Sciatic nerve (tissue), 2 donors: Measurements from ENCODE around the gene EGFLAM. TPM values are rescaled to one million over a fixed set of nuclear protein-coding genes. Genes with fewer than 3 reads are reported as not detected.

Experiments
- ATAC-seq: fragments of 200-7000 bp; cut with Tn5 transposase; one replicate; pipeline ENCODE4 v1.9.1; 2020; ENCODE audit warnings: mild to moderate bottlenecking, moderate library complexity
- DNase-seq: peaks from one replicate; pipeline ENCODE4 v3.0.0-alpha.2; 2020; ENCODE audit warnings: low spot score
- intact Hi-C: fragments of 100-400 bp; cut with DNase I; formaldehyde crosslinking; loops from one replicate; pipeline ENCODE4 v1.14.2; 2022
- total RNA-seq: library from RNA; stranded (reverse); fragmentation: NEBNext Ultra II Directional; extraction: Animal tissue kit (Norgen Biotek cat#: 25700); gene quantifications from one replicate; pipeline ENCODE4 v1.2.1, GENCODE V29; 2021
- donor health status: DM: no; HTN: no; CAD: no.
- donor health status: DM: no; HTN: no; CAD: no.

The EGFLAM gene
- total RNA-seq, result 48.2 TPM

- intact Hi-C loops, result no loop called here
- DNase-seq (peak; percentile 69), ATAC-seq (peak; percentile 73)
These were observed at the start of gene EGFLAM for GRCh38 chr5:38258319-38259061. TSS of gene EGFLAM (plus strand) at chr5:38258559. CDS start at chr5:38258755, 196 bp downstream.

GRCh38 chr5:38208782-38209378 is 49.5 kb upstream of the EGFLAM start:
- DNase-seq, result no peak
- intact Hi-C loops, result no loop called here
- peak; percentile 65 for ATAC-seq

- intact Hi-C loops, result no loop called here
- no peak for ATAC-seq
- no peak for DNase-seq
These were observed 47.5 kb upstream of the EGFLAM start for GRCh38 chr5:38210676-38211353.

GRCh38 chr5:38211354-38211710 is 47.0 kb upstream of the EGFLAM start:
- intact Hi-C loops, result no loop called here
- ATAC-seq (no peak), DNase-seq (no peak)

- intact Hi-C loops, result no loop called here
- DNase-seq, result no peak
- no peak for ATAC-seq
These were observed 46.1 kb upstream of the EGFLAM start for GRCh38 chr5:38212307-38212706.

- ATAC-seq, result no peak
- intact Hi-C loops, result no loop called here
These were observed 32.3 kb upstream of the EGFLAM start for GRCh38 chr5:38226091-38226490.

GRCh38 chr5:38228914-38229313 is 29.4 kb upstream of the EGFLAM start:
- no peak for DNase-seq
- intact Hi-C loops, result no loop called here
- ATAC-seq, result no peak

More at GRCh38 chr5:38226091-38226490, 32.3 kb upstream of the EGFLAM start:
- DNase-seq, result no peak

GRCh38 chr5:38234737-38235136 is 23.6 kb upstream of the EGFLAM start:
- DNase-seq (no peak), ATAC-seq (no peak)
- intact Hi-C loops, result no loop called here

- ATAC-seq (no peak), DNase-seq (no peak)
- intact Hi-C loops, result no loop called here
These were observed 20.7 kb upstream of the EGFLAM start for GRCh38 chr5:38237681-38238080.

- DNase-seq (no peak), ATAC-seq (peak; percentile 65)
- intact Hi-C loops, result no loop called here
These were observed 18.1 kb upstream of the EGFLAM start for GRCh38 chr5:38240212-38240611.

- intact Hi-C loops, result no loop called here
- no peak for DNase-seq
- no peak for ATAC-seq
These were observed 16.7 kb upstream of the EGFLAM start for GRCh38 chr5:38241655-38242054.

- DNase-seq, result no peak
- intact Hi-C loops, result no loop called here
- ATAC-seq, result no peak
These were observed 13.1 kb upstream of the EGFLAM start for GRCh38 chr5:38245307-38245706.

- ATAC-seq (no peak), DNase-seq (no peak)
- intact Hi-C loops, result no loop called here
These were observed 9.1 kb upstream of the EGFLAM start for GRCh38 chr5:38249301-38249700.

GRCh38 chr5:38249812-38250211 is 8.5 kb upstream of the EGFLAM start:
- ATAC-seq (no peak), DNase-seq (no peak)
- intact Hi-C loops, result no loop called here

- intact Hi-C loops, result no loop called here
- ATAC-seq (no peak), DNase-seq (no peak)
These were observed 7.5 kb upstream of the EGFLAM start for GRCh38 chr5:38250763-38251448.

- intact Hi-C loops, result no loop called here
- ATAC-seq (no peak), DNase-seq (no peak)
These were observed 4.6 kb upstream of the EGFLAM start for GRCh38 chr5:38253759-38254158.

GRCh38 chr5:38257308-38258041 is 884 bp upstream of the EGFLAM start:
- DNase-seq (no peak), ATAC-seq (peak; percentile 46)
- intact Hi-C loops, result no loop called here

GRCh38 chr5:38258042-38258318 is 379 bp upstream of the EGFLAM start:
- DNase-seq, result no peak
- ATAC-seq, result no peak
- intact Hi-C loops, result no loop called here

GRCh38 chr5:38259062-38259808 is 876 bp downstream of the EGFLAM start:
- ATAC-seq, result peak; percentile 24
- intact Hi-C loops, result no loop called here
- DNase-seq, result no peak
